ENCODE data around the gene BNC2.

Gene BNC2

DNA sequence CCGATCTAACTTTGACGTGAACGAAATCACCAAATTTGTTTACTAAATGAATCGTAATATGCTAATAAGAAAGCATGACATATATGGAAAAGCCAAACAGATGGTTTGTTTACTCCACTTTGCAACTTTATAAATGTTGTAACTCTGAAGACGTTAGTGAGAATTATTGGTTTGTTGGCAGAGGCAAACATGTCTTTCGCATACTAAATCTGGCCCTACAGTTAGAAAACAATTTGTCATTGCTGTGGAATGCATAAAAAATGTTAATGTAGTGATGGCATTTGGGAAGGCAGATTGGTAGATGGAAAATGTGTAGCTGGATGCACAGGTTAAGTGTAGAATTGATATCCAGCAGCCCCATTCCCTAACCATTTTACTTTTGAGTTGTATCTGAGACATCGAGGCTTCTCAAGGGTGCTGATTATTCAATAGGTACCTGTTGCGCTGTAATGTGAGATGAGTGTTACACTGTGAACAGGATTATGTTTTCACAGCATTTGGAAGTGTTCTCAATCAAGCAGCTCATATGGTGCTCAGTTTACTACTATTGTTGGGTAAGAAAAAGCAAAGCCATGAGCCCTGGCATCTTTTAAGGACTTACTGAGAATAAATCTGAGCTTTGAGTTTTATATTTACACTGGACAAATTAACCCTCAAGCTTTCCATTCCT is 444.8 kb downstream of the BNC2 start:
- Mint-ChIP-seq H3K4me3 (no peak overlapping the region), H3K36me3 (ENCODE audit: low read depth) (no peaks in the 10 kb centered on the region), H3K27me3 (ENCODE audit: low read depth) (no peaks in the 10 kb centered on the region), H3K4me1 (ENCODE audit: low read depth) (no peaks in the 10 kb centered on the region), H3K27ac (no peak overlapping the region), H3K9me3 (no peaks in the 10 kb centered on the region)

GRCh38 chr9:16422114-16422513 is 448.4 kb downstream of the BNC2 start:
- H3K36me3 Mint-ChIP-seq (ENCODE audit: low read depth) = no peaks in the 10 kb centered on the region
- H3K9me3 Mint-ChIP-seq = no peaks in the 10 kb centered on the region
- no peaks in the 10 kb centered on the region for H3K4me1 Mint-ChIP-seq (ENCODE audit: low read depth)
- no peaks in the 10 kb centered on the region for H3K27me3 Mint-ChIP-seq (ENCODE audit: low read depth)
- H3K4me3 Mint-ChIP-seq = no peak overlapping the region
- no peak overlapping the region for H3K27ac Mint-ChIP-seq

- Mint-ChIP-seq H3K4me3 (no peak overlapping the region), H3K27ac (no peak overlapping the region), H3K9me3 (no peaks in the 10 kb centered on the region), H3K4me1 (ENCODE audit: low read depth) (no peaks in the 10 kb centered on the region), H3K36me3 (ENCODE audit: low read depth) (no peaks in the 10 kb centered on the region), H3K27me3 (ENCODE audit: low read depth) (no peaks in the 10 kb centered on the region)
These were observed 448.9 kb downstream of the BNC2 start for GRCh38 chr9:16421532-16421931.

- H3K36me3 Mint-ChIP-seq (ENCODE audit: low read depth) = no peaks in the 10 kb centered on the region
- H3K4me3 Mint-ChIP-seq = no peak overlapping the region
- no peaks in the 10 kb centered on the region for H3K9me3 Mint-ChIP-seq
- no peak overlapping the region for H3K27ac Mint-ChIP-seq
- H3K4me1 Mint-ChIP-seq (ENCODE audit: low read depth) = no peaks in the 10 kb centered on the region
- H3K27me3 Mint-ChIP-seq (ENCODE audit: low read depth) = no peaks in the 10 kb centered on the region
These were observed 451.3 kb downstream of the BNC2 start for GRCh38 chr9:16419124-16419523.

GRCh38 chr9:16418721-16419120 is 451.7 kb downstream of the BNC2 start:
- no peaks in the 10 kb centered on the region for H3K9me3 Mint-ChIP-seq
- no peaks in the 10 kb centered on the region for H3K4me1 Mint-ChIP-seq (ENCODE audit: low read depth)
- H3K36me3 Mint-ChIP-seq (ENCODE audit: low read depth) = no peaks in the 10 kb centered on the region
- no peak overlapping the region for H3K4me3 Mint-ChIP-seq
- H3K27ac Mint-ChIP-seq = no peak overlapping the region
- no peaks in the 10 kb centered on the region for H3K27me3 Mint-ChIP-seq (ENCODE audit: low read depth)

DNA sequence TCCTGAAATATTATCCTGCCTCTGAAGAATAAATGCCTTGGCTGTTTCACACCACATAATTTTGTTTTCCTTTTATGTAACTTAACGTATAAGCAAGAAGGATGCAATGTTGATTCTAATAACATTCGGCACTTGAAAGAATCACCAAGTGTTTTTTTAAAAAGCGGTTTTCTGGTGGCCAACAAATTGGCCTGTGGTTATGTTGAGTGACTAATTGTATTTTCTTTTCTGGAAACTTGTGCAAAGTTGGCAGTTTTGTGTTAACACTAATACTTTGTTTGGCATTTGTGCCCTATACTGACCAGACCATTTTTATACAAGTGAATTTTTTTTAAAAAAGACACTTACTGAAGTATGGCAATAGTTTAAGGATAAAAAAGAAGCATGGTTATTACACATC is 452.7 kb downstream of the BNC2 start:
- H3K27me3 Mint-ChIP-seq (ENCODE audit: low read depth) = no peaks in the 10 kb centered on the region

DNA sequence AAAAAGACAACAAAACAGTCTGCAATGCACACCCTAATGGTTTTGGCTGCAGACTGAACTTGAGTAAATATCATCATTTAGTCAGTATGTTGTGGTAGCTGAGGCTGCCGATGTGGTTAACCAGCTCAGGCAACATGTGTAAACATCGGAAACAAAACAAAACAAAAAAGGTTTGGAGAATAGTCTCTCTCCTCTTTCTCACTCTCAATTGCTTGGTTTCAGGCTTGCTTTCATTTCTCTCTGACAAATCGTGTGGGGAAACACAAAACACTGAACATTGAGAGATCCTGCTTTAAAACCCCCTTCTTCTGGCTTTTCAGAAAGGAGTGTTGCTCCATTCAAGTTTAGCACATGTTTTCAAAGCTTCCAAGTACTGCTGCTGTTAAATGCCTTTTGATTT is 453.3 kb downstream of the BNC2 start:
- H3K4me3 Mint-ChIP-seq = no peak overlapping the region
- H3K27me3 Mint-ChIP-seq (ENCODE audit: low read depth) = no peaks in the 10 kb centered on the region
- H3K27ac Mint-ChIP-seq = no peak overlapping the region
- H3K4me1 Mint-ChIP-seq (ENCODE audit: low read depth) = no peaks in the 10 kb centered on the region
- no peaks in the 10 kb centered on the region for H3K9me3 Mint-ChIP-seq
- H3K36me3 Mint-ChIP-seq (ENCODE audit: low read depth) = no peaks in the 10 kb centered on the region

More for the DNA sequence above, 452.7 kb downstream of the BNC2 start:
- Mint-ChIP-seq H3K4me3 (no peak overlapping the region), H3K27ac (no peak overlapping the region), H3K36me3 (ENCODE audit: low read depth) (no peaks in the 10 kb centered on the region), H3K9me3 (no peaks in the 10 kb centered on the region), H3K4me1 (ENCODE audit: low read depth) (no peaks in the 10 kb centered on the region)

GRCh38 chr9:16414451-16414850 is 456.0 kb downstream of the BNC2 start:
- no peaks in the 10 kb centered on the region for H3K36me3 Mint-ChIP-seq (ENCODE audit: low read depth)
- H3K27me3 Mint-ChIP-seq (ENCODE audit: low read depth) = no peaks in the 10 kb centered on the region
- H3K4me1 Mint-ChIP-seq (ENCODE audit: low read depth) = no peaks in the 10 kb centered on the region
- H3K27ac Mint-ChIP-seq = no peak overlapping the region
- H3K9me3 Mint-ChIP-seq = peaks cover 6% of the 10 kb centered on the region
- H3K4me3 Mint-ChIP-seq = no peak overlapping the region

- Mint-ChIP-seq H3K4me1 (ENCODE audit: low read depth) (no peaks in the 10 kb centered on the region), H3K27ac (no peak overlapping the region), H3K27me3 (ENCODE audit: low read depth) (no peaks in the 10 kb centered on the region), H3K36me3 (ENCODE audit: low read depth) (no peaks in the 10 kb centered on the region), H3K9me3 (peaks cover 6% of the 10 kb centered on the region), H3K4me3 (no peak overlapping the region)
These were observed 456.9 kb downstream of the BNC2 start for GRCh38 chr9:16413509-16414016.

DNA sequence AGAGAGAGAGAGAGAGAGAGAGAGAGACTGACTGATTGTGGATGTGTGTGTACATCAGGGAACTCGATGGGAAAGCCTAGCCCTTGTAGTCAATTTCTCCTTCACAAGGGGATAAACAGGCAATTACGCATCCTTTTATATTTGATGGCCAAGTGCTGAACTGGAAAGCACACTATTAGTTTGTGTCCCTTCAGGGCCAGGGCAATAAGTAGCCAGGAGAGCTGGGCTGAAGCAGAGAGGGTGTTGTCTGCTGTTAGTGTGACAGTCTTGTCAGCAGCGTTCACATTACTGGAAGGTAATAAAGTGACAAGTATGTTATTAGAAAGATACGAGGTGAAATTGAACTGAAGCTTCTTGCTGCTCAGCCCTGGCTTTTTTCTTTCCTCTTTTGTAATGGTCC is 457.7 kb downstream of the BNC2 start:
- Mint-ChIP-seq H3K9me3 (peaks cover 6% of the 10 kb centered on the region), H3K36me3 (ENCODE audit: low read depth) (no peaks in the 10 kb centered on the region), H3K4me3 (no peak overlapping the region), H3K27me3 (ENCODE audit: low read depth) (no peaks in the 10 kb centered on the region), H3K4me1 (ENCODE audit: low read depth) (no peaks in the 10 kb centered on the region), H3K27ac (no peak overlapping the region)

- Mint-ChIP-seq H3K27ac (no peak overlapping the region), H3K27me3 (ENCODE audit: low read depth) (no peaks in the 10 kb centered on the region), H3K9me3 (peaks cover 6% of the 10 kb centered on the region), H3K36me3 (ENCODE audit: low read depth) (no peaks in the 10 kb centered on the region), H3K4me3 (no peak overlapping the region), H3K4me1 (ENCODE audit: low read depth) (no peaks in the 10 kb centered on the region)
These were observed 459.2 kb downstream of the BNC2 start for GRCh38 chr9:16411311-16411710.

DNA sequence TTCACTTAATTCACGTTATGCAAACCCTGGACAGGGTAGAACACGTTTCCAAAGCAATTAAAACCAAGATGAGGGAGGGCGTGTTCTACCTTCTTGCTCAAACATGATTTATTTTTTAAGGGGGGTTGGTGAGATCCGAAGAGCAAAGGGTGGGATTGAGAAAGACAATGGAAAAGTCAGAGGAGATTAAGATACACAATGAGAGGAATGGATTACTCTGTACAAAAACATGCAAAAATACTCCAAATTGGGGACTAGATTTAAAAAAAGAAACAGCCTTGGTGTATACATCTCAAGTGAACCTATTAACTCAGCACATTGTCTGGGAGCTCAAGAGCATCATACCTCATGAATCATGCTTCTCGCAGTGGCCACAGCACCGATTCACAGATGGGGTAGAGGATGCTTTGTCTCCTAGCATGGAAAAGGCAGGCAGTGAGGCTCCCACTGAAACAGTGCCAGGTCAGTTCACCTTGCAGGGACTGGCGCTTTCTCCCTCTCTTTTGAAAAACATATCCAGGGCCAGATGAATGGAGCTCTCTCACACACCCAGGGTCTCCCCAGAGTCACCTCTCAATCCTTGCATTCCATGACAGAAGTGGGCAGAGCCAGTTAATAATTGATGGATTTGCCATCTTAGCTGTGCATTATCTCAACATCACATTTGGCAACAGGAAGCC is 459.7 kb downstream of the BNC2 start:
- no peak overlapping the region for H3K4me3 Mint-ChIP-seq
- H3K9me3 Mint-ChIP-seq = peaks cover 6% of the 10 kb centered on the region
- H3K27ac Mint-ChIP-seq = no peak overlapping the region
- H3K4me1 Mint-ChIP-seq (ENCODE audit: low read depth) = no peaks in the 10 kb centered on the region
- H3K36me3 Mint-ChIP-seq (ENCODE audit: low read depth) = no peaks in the 10 kb centered on the region
- no peaks in the 10 kb centered on the region for H3K27me3 Mint-ChIP-seq (ENCODE audit: low read depth)

GRCh38 chr9:16407617-16408016 is 462.9 kb downstream of the BNC2 start:
- Mint-ChIP-seq H3K9me3 (peaks cover 6% of the 10 kb centered on the region), H3K4me1 (ENCODE audit: low read depth) (no peaks in the 10 kb centered on the region), H3K27ac (no peak overlapping the region), H3K4me3 (no peak overlapping the region), H3K36me3 (ENCODE audit: low read depth) (no peaks in the 10 kb centered on the region), H3K27me3 (ENCODE audit: low read depth) (no peaks in the 10 kb centered on the region)

DNA sequence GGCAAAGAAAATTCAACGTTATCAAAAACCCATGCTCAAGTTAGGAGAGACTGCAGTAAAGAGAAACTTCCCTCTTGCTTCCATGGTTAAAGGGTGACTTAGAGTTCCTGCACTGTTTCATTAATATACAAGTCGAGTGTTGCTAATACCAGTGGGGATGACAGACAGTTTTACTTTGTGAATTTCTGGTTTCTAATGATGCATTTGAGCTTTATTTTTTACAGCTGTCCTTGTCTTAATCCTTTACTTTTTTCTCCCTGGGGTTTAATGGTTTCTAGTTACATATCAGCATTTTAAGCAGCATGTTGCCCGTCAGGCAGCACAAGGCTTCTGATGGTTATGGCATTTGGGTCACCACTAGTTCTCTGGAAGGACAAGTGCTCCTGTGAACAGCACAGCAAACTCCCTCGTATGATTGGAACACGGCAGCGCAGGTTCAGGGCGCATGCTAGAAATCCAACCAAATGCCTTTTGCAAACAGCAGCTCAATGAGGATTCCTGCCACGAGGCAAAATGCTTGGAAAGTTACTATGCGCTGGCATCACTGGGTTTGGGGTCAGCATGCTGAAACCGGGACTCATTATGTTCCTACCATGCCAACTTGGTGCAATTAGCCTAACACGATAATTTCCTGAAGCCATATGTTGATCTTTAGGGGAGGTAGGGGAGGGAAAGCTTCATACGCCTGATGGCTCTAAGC is 463.8 kb downstream of the BNC2 start:
- Mint-ChIP-seq H3K4me3 (no peak overlapping the region), H3K27me3 (ENCODE audit: low read depth) (no peaks in the 10 kb centered on the region), H3K36me3 (ENCODE audit: low read depth) (no peaks in the 10 kb centered on the region), H3K9me3 (peaks cover 5% of the 10 kb centered on the region), H3K27ac (no peak overlapping the region), H3K4me1 (ENCODE audit: low read depth) (no peaks in the 10 kb centered on the region)

DNA sequence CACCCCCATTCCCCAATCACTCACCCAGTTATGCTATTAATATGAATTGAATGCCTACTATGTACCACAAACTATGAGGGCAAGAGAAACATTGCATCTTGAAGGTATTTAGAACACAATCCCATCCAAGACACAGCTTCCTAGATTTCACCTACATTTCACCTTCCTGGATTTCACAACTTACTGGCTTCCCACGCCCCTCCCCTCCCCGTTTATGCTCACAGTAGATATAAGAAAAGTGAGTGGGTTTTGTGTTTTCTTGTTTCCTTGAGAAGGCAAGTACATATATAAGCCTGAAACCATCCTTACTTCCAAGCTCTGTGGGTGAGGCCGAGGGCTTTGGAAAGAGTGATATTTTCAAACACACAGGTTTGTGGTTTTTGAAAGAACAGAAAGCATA is 465.0 kb downstream of the BNC2 start:
- H3K4me3 Mint-ChIP-seq = no peak overlapping the region

More for the DNA sequence above, 465.0 kb downstream of the BNC2 start:
- no peaks in the 10 kb centered on the region for H3K27me3 Mint-ChIP-seq (ENCODE audit: low read depth)
- H3K27ac Mint-ChIP-seq = no peak overlapping the region
- no peaks in the 10 kb centered on the region for H3K4me1 Mint-ChIP-seq (ENCODE audit: low read depth)
- no peaks in the 10 kb centered on the region for H3K36me3 Mint-ChIP-seq (ENCODE audit: low read depth)
- no peaks in the 10 kb centered on the region for H3K9me3 Mint-ChIP-seq
